Activated CD8-positive, alpha-beta memory T cell treated with anti-CD3 and anti-CD28 coated beads for 36 hours (primary cell): ENCODE data around the gene COQ6. TPM values are rescaled to one million over a fixed set of nuclear protein-coding genes. Genes with fewer than 3 reads are reported as not detected.
"Not testable (repeated sequence)": the region's sequence is repeated elsewhere in the genome, so short reads cannot be mapped to it uniquely, and the experiment has no call there.

Source experiments
- CTCF ChIA-PET: fragments of 350-600 bp; sonication (Branson Sonifier 250); formaldehyde crosslinking; loops from one replicate; lab custom pipeline; 2021; ENCODE audit warnings: antibody characterized with exemption; lab: Charles Lee
- POLR2A ChIA-PET: fragments of 350-600 bp; sonication (Branson Sonifier 250); formaldehyde crosslinking; loops from one replicate; lab custom pipeline; 2021; ENCODE audit warnings: antibody characterized with exemption; lab: Charles Lee
- total RNA-seq, 2 experiments: library from RNA; stranded (reverse); gene quantifications; one replicate each; pipeline ENCODE4 v1.2.3, GENCODE V29; 2021

The COQ6 gene
- total RNA-seq, 2 experiments from 2014 or later: 18.2 to 20.3 TPM

GRCh38 chr14:73968885-73969284 is 18.8 kb downstream of the COQ6 start:
- ChIA-PET POLR2A (no interaction called here), CTCF (interaction anchor here (1.5 kb wide), 1 partner anchor 15 kb away, joined by 3 read pairs; no protein-coding TSS in a partner anchor)

- POLR2A ChIA-PET: no interaction called here
- CTCF ChIA-PET: no interaction called here
These were observed 23.4 kb downstream of the COQ6 start for GRCh38 chr14:73973497-73973896.

- POLR2A ChIA-PET: no interaction called here
- CTCF ChIA-PET: no interaction called here
These were observed 26.0 kb downstream of the COQ6 start for GRCh38 chr14:73976125-73976524.

GRCh38 chr14:73977896-73978295 is 27.8 kb downstream of the COQ6 start:
- POLR2A ChIA-PET: no interaction called here

GRCh38 chr14:73988065-73988464 is 38.0 kb downstream of the COQ6 start:
- CTCF ChIA-PET: no interaction called here
- POLR2A ChIA-PET: no interaction called here

More at GRCh38 chr14:73977896-73978295, 27.8 kb downstream of the COQ6 start:
- CTCF ChIA-PET: no interaction called here

GRCh38 chr14:73988656-73989055 is 38.6 kb downstream of the COQ6 start:
- POLR2A ChIA-PET: not testable (repeated sequence)
- CTCF ChIA-PET: interaction anchor here (1.0 kb wide), 1 partner anchor 46 kb away, joined by 3 read pairs; no protein-coding TSS in a partner anchor

- CTCF ChIA-PET: no interaction called here
- POLR2A ChIA-PET: no interaction called here
These were observed 41.0 kb downstream of the COQ6 start for GRCh38 chr14:73991092-73991491.

- CTCF ChIA-PET, POLR2A ChIA-PET: not testable (repeated sequence)
These were observed 44.8 kb downstream of the COQ6 start for GRCh38 chr14:73994926-73995325.

- POLR2A ChIA-PET: no interaction called here
- CTCF ChIA-PET: interaction anchor here (0.7 kb wide), 1 partner anchor 364 kb away, joined by 3 read pairs; no protein-coding TSS in a partner anchor
These were observed 45.9 kb downstream of the COQ6 start for GRCh38 chr14:73995977-73996378.

- CTCF ChIA-PET: no interaction called here
- POLR2A ChIA-PET: no interaction called here
These were observed 46.6 kb downstream of the COQ6 start for GRCh38 chr14:73996731-73997107.

- ChIA-PET POLR2A (no interaction called here), CTCF (no interaction called here)
These were observed 47.2 kb downstream of the COQ6 start for GRCh38 chr14:73997108-73997943.

- ChIA-PET CTCF (no interaction called here), POLR2A (no interaction called here)
These were observed 47.9 kb downstream of the COQ6 start for GRCh38 chr14:73997944-73998447.

GRCh38 chr14:73998726-73999125 is 48.6 kb downstream of the COQ6 start:
- POLR2A ChIA-PET: no interaction called here
- CTCF ChIA-PET: no interaction called here

- POLR2A ChIA-PET: interaction anchor here (0.7 kb wide), 1 partner anchor 13 kb away, joined by 4 read pairs; no protein-coding TSS in a partner anchor
These were observed 55.6 kb downstream of the COQ6 start for GRCh38 chr14:74005664-74006063.

GRCh38 chr14:74008843-74009499 is 58.9 kb downstream of the COQ6 start:
- CTCF ChIA-PET: no interaction called here
- POLR2A ChIA-PET: no interaction called here

More at GRCh38 chr14:74005664-74006063, 55.6 kb downstream of the COQ6 start:
- CTCF ChIA-PET: interaction anchor here (0.6 kb wide), 1 partner anchor 196 kb away, joined by 5 read pairs; no protein-coding TSS in a partner anchor

Other genes starting within 250 kb of the COQ6 start
- 10 to 100 TPM; 43.2 to 44.7 TPM for gene PNMA1, start 235.9 kb upstream of the COQ6 start, total RNA-seq
- gene PTGR2, start 98.5 kb upstream of the COQ6 start, total RNA-seq: 1 to 10 TPM; 4.5 to 5.0 TPM
- 10 to 100 TPM; 66.1 to 66.7 TPM for gene ZNF410, start 63.4 kb upstream of the COQ6 start, total RNA-seq
- gene FAM161B, start 208 bp upstream of the COQ6 start, total RNA-seq: 1 to 10 TPM; 1.2 to 1.4 TPM
- gene ENTPD5, start 69.0 kb downstream of the COQ6 start, total RNA-seq: 10 to 100 TPM; 12.6 to 12.8 TPM
- 1 to 10 TPM; 2.0 to 2.7 TPM for gene BBOF1, start 69.0 kb downstream of the COQ6 start, total RNA-seq
- gene ALDH6A1, start 134.2 kb downstream of the COQ6 start, total RNA-seq: 10 to 100 TPM; 12.3 to 12.4 TPM
- gene LIN52, start 134.7 kb downstream of the COQ6 start, total RNA-seq: 10 to 100 TPM; 16.6 to 17.7 TPM